HepG2 (cell line): ENCODE data around the gene KLHL33. TPM values are rescaled to one million over a fixed set of nuclear protein-coding genes. Genes with fewer than 3 reads are reported as not detected.

ENCODE experiments used
- ARHGAP35 ChIP-seq: sonication (generic); formaldehyde crosslinking; IDR thresholded peaks from 2 replicates; pipeline ENCODE4 v1.9.0; 2022; ENCODE audit warnings: mild to moderate bottlenecking, inconsistent platforms, moderate library complexity, missing genetic modification reagents, borderline replicate concordance
- E2F2 ChIP-seq: sonication (generic); formaldehyde crosslinking; IDR thresholded peaks from 2 replicates; pipeline ENCODE4 v1.4.0; 2020; ENCODE audit warnings: missing genetic modification reagents, borderline replicate concordance
- FOXK2 ChIP-seq: fragments of 450-650 bp; IDR thresholded peaks from 2 replicates; pipeline ENCODE4 v1.6.1; 2016
- GRHL1 ChIP-seq: sonication (generic); formaldehyde crosslinking; conservative IDR thresholded peaks from 2 replicates; pipeline ENCODE4 v1.8.0; 2022; ENCODE audit warnings: missing genetic modification reagents
- HNF4G ChIP-seq, 2 experiments: sonication (generic) in 1 of 2; formaldehyde crosslinking in 1 of 2; IDR thresholded peaks; 2 replicates each; pipeline versions ENCODE4 v1.4.0 to v1.6.1; 2011 to 2020; ENCODE audit warnings: borderline replicate concordance in 2 of 2, low read depth in 2 of 2, mild to moderate bottlenecking in 2 of 2, low read length in 1 of 2, missing genetic modification reagents in 1 of 2, moderate library complexity in 1 of 2
- KAT7 ChIP-seq: IDR thresholded peaks from 2 replicates; pipeline ENCODE4 v1.6.1; 2018; ENCODE audit warnings: borderline replicate concordance, missing compliant biosample characterization
- RFX1 ChIP-seq: fragments of 450-650 bp; IDR thresholded peaks from 2 replicates; pipeline ENCODE4 v1.6.1; 2017
- SKI ChIP-seq: fragments of 450-650 bp; IDR thresholded peaks from one replicate; pipeline ENCODE4 v1.6.1; 2018; ENCODE audit warnings: mild to moderate bottlenecking; ENCODE audit not compliant: partially characterized antibody
- TCF12 ChIP-seq, 2 experiments: fragments of 450-650 bp in 1 of 2; sonication (generic) in 1 of 2; formaldehyde crosslinking in 1 of 2; IDR thresholded peaks; 2 replicates each; pipeline versions ENCODE4 v1.6.1 to v1.8.0; 2017 to 2022; ENCODE audit warnings: antibody characterized with exemption in 1 of 2, mild to moderate bottlenecking in 1 of 2, missing genetic modification reagents in 1 of 2, moderate library complexity in 1 of 2
- ZBTB20 ChIP-seq: sonication (generic); formaldehyde crosslinking; IDR thresholded peaks from 2 replicates; pipeline ENCODE4 v1.8.1; 2023; ENCODE audit warnings: missing genetic modification reagents, low read depth, mild to moderate bottlenecking, borderline replicate concordance
- ZNF382 ChIP-seq: sonication (generic); formaldehyde crosslinking; IDR thresholded peaks from 2 replicates; pipeline ENCODE4 v1.5.0; 2020; ENCODE audit warnings: missing genetic modification reagents, mild to moderate bottlenecking, borderline replicate concordance
- ZNF460 ChIP-seq: sonication (generic); formaldehyde crosslinking; IDR thresholded peaks from 2 replicates; pipeline ENCODE4 v1.5.1; 2020; ENCODE audit warnings: missing genetic modification reagents, mild to moderate bottlenecking, borderline replicate concordance
- ZNF709 ChIP-seq: sonication (generic); formaldehyde crosslinking; IDR thresholded peaks from 2 replicates; pipeline ENCODE4 v1.5.0; 2020; ENCODE audit warnings: mild to moderate bottlenecking, missing genetic modification reagents
- ZNF766 ChIP-seq: sonication (generic); formaldehyde crosslinking; IDR thresholded peaks from 2 replicates; pipeline ENCODE4 v1.5.0; 2020; ENCODE audit warnings: missing genetic modification reagents, borderline replicate concordance
- ZNF773 ChIP-seq: sonication (generic); formaldehyde crosslinking; IDR thresholded peaks from 2 replicates; pipeline ENCODE4 v1.4.0; 2020; ENCODE audit warnings: missing genetic modification reagents, borderline replicate concordance
- polyA plus RNA-seq, 8 experiments: library from polyadenylated mRNA; depleted of rRNA in 3 of 8; stranded (reverse) in 7 of 8; unstranded in 1 of 8; fragments of >200 nt; fragmentation: Illumina TruSeq in 4 of 8; extraction: Trizol in 4 of 8; gene quantifications; 2 replicates each; pipeline versions ENCODE4 v1.2.1 to v1.2.3, GENCODE V29; 2011 to 2016; ENCODE audit warnings: low read depth in 4 of 8, missing spikeins in 1 of 8, mixed read lengths in 1 of 8; ENCODE audit not compliant: insufficient read depth in 1 of 8
- total RNA-seq, 5 experiments: library from RNA; depleted of rRNA; stranded (reverse); fragments of >200 nt; fragmentation: Illumina TruSeq; extraction: Trizol; gene quantifications; 2 replicates each; pipeline ENCODE4 v1.2.3, GENCODE V29; 2016; ENCODE audit warnings: low read depth in 1 of 5
- TF ChIP-seq, protein P1 (sequence below): sonication (generic); formaldehyde crosslinking; IDR thresholded peaks from 2 replicates; pipeline ENCODE4 v1.5.0; 2020; ENCODE audit warnings: mild to moderate bottlenecking, missing genetic modification reagents, borderline replicate concordance
- TF ChIP-seq, protein P2 (sequence below): IDR thresholded peaks from 2 replicates; pipeline ENCODE4 v1.6.1; 2018; ENCODE audit warnings: missing genetic modification reagents, mild to moderate bottlenecking, missing compliant biosample characterization

KLHL33 gene
- total and polyA plus RNA-seq, 2 of the 13 experiments (the other 11 are each of a cell fraction or from before 2014, with no cell fraction given), result not detected

GRCh38 chr14:20418501-20418909 is 17.5 kb downstream of the KLHL33 start (continued):
- TF ChIP-seq, protein P1, sequence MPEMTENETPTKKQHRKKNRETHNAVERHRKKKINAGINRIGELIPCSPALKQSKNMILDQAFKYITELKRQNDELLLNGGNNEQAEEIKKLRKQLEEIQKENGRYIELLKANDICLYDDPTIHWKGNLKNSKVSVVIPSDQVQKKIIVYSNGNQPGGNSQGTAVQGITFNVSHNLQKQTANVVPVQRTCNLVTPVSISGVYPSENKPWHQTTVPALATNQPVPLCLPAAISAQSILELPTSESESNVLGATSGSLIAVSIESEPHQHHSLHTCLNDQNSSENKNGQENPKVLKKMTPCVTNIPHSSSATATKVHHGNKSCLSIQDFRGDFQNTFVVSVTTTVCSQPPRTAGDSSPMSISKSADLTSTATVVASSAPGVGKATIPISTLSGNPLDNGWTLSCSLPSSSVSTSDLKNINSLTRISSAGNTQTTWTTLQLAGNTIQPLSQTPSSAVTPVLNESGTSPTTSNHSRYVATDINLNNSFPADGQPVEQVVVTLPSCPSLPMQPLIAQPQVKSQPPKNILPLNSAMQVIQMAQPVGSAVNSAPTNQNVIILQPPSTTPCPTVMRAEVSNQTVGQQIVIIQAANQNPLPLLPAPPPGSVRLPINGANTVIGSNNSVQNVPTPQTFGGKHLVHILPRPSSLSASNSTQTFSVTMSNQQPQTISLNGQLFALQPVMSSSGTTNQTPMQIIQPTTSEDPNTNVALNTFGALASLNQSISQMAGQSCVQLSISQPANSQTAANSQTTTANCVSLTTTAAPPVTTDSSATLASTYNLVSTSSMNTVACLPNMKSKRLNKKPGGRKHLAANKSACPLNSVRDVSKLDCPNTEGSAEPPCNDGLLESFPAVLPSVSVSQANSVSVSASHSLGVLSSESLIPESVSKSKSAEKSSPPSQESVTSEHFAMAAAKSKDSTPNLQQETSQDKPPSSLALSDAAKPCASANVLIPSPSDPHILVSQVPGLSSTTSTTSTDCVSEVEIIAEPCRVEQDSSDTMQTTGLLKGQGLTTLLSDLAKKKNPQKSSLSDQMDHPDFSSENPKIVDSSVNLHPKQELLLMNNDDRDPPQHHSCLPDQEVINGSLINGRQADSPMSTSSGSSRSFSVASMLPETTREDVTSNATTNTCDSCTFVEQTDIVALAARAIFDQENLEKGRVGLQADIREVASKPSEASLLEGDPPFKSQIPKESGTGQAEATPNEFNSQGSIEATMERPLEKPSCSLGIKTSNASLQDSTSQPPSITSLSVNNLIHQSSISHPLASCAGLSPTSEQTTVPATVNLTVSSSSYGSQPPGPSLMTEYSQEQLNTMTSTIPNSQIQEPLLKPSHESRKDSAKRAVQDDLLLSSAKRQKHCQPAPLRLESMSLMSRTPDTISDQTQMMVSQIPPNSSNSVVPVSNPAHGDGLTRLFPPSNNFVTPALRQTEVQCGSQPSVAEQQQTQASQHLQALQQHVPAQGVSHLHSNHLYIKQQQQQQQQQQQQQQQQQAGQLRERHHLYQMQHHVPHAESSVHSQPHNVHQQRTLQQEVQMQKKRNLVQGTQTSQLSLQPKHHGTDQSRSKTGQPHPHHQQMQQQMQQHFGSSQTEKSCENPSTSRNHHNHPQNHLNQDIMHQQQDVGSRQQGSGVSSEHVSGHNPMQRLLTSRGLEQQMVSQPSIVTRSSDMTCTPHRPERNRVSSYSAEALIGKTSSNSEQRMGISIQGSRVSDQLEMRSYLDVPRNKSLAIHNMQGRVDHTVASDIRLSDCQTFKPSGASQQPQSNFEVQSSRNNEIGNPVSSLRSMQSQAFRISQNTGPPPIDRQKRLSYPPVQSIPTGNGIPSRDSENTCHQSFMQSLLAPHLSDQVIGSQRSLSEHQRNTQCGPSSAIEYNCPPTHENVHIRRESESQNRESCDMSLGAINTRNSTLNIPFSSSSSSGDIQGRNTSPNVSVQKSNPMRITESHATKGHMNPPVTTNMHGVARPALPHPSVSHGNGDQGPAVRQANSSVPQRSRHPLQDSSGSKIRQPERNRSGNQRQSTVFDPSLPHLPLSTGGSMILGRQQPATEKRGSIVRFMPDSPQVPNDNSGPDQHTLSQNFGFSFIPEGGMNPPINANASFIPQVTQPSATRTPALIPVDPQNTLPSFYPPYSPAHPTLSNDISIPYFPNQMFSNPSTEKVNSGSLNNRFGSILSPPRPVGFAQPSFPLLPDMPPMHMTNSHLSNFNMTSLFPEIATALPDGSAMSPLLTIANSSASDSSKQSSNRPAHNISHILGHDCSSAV (CRISPR knock-in tag), result no peak
- TF ChIP-seq FOXK2, result no peak
- TF ChIP-seq ZNF766 (CRISPR knock-in tag), result 0 out of 2 replicates have a peak, but pooled peaks have one; percentile 2
- no peak for TF ChIP-seq RFX1
- TF ChIP-seq ZBTB20 (CRISPR knock-in tag), result peak; percentile 97
- no peak for TF ChIP-seq SKI
- no peak for TF ChIP-seq E2F2 (CRISPR knock-in tag)
- no peak for TF ChIP-seq GRHL1 (CRISPR knock-in tag)
- no peak for TF ChIP-seq TCF12 (IDR thresholded peaks at IDR 0.05)
- no peak for TF ChIP-seq TCF12 (CRISPR knock-in tag; IDR thresholded peaks at IDR 0.05)
- no peak for TF ChIP-seq ARHGAP35 (CRISPR knock-in tag)
- TF ChIP-seq, protein P2, sequence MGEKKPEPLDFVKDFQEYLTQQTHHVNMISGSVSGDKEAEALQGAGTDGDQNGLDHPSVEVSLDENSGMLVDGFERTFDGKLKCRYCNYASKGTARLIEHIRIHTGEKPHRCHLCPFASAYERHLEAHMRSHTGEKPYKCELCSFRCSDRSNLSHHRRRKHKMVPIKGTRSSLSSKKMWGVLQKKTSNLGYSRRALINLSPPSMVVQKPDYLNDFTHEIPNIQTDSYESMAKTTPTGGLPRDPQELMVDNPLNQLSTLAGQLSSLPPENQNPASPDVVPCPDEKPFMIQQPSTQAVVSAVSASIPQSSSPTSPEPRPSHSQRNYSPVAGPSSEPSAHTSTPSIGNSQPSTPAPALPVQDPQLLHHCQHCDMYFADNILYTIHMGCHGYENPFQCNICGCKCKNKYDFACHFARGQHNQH, result no peak
- TF ChIP-seq ZNF709 (CRISPR knock-in tag), result no peak
- TF ChIP-seq KAT7 (CRISPR knock-in tag), result no peak
- TF ChIP-seq HNF4G (IDR thresholded peaks at IDR 0.05; ENCODE audit: borderline replicate concordance, low read depth, low read length), result peak; percentile 68
- 0 out of 2 replicates have a peak, but pooled peaks have one; percentile 36 for TF ChIP-seq HNF4G (CRISPR knock-in tag; IDR thresholded peaks at IDR 0.05; ENCODE audit: borderline replicate concordance, low read depth)
- TF ChIP-seq ZNF773 (CRISPR knock-in tag), result no peak
- TF ChIP-seq ZNF382 (CRISPR knock-in tag), result no peak
- no peak for TF ChIP-seq ZNF460 (CRISPR knock-in tag)
